ES-I3 (cell line): ENCODE results near the gene BAZ2A.

Experiments
- H3K36me3 ChIP-seq: 2 replicates; pipeline ENCODE4 v1.6.1; 2013; ENCODE audit warnings: mild to moderate bottlenecking, low read length, control low read depth, moderate library complexity; ENCODE audit not compliant: insufficient read depth
- H3K4me1 ChIP-seq: 2 replicates; pipeline ENCODE4 v1.6.1; 2013; ENCODE audit warnings: mild to moderate bottlenecking, control low read depth, low read length; ENCODE audit not compliant: insufficient read depth
- H3K9ac ChIP-seq: 2 replicates; pipeline ENCODE4 v1.6.1; 2013; ENCODE audit warnings: low read depth, mild to moderate bottlenecking, low read length, moderate library complexity
- H3K9me3 ChIP-seq: 2 replicates; pipeline ENCODE4 v1.6.1; 2013; ENCODE audit warnings: mild to moderate bottlenecking, low read length, moderate library complexity; ENCODE audit not compliant: control insufficient read depth, insufficient read depth

The BAZ2A gene

DNA sequence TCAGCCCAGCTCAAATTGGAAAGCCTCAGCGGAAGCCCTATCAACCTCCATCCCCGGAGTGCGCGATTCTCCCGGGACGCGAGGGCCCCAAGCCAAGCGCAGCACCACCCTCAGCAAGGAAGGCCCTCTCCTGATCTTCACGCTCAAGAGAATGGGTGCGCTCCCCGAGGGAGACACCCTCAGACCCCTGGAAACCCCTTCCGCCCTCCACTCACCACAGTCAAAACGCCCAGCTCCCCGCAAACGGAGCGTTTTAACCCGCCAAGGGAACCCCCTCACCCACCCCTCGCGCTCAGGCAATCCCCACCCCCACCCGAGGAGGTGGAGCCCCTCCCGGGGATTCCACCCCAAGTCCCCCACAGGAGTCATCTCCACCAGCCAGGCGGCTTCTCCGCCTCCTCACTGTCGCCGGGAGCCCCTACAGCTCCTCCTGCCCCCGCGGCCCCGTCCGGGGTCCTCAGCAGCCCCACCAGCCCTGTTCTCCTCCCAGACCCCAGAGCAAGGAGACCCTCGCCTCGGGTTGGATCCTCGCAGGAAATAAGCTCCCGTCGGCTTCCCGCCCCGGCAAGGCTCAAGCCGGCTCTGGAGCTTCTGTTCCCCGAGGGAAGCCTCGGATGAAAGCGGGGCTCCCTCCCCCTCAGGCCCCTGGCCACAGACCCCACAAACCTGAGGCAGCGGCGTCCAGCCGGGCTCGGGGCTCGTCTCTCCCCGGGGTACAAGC lies 507 bp downstream of the BAZ2A start:
- peak overlapping the region; percentile 81 for H3K9ac ChIP-seq
- no peaks in the 10 kb centered on the region for H3K9me3 ChIP-seq
- H3K36me3 ChIP-seq: no peaks in the 10 kb centered on the region
- peaks cover 28% of the 10 kb centered on the region for H3K4me1 ChIP-seq

DNA sequence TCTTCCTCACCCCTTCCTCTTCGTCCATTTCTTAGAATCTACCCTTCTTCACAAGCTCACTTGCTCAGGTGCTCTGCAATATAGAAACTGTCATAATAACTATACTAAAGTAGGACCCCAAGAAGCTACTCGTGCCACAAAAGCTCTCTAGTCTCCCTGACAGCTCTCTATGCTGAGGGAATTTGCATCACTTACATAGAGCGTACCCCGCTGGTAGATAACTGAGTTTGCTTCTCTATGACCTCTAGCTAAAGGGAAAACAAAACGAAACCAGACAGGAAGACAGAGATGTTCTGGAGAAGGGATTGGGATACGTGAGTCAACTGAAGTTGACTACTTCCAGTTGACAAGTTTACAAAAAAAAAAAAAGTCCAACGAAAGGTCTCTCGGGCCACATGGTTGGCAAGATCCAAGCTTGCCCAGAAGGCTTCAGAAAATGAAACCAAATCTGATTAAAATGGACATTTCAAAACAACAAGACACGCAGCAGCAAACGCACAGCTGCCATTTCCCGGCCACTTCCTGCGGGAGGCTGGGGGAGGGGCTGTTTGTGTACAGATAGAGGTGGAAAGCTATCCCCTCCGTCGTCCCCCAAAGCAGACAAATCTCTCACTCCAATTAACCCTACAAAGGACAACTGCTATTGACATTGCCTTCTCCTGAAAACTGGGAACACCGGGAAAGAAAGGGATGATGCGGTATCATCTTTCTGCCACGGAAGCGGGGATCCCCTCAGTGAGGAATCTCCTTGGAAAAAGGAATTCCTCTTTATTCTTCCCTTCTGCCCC lies 1.3 kb downstream of the BAZ2A start:
- Histone ChIP-seq H3K36me3 (no peaks in the 10 kb centered on the region), H3K4me1 (peaks cover 28% of the 10 kb centered on the region), H3K9me3 (no peaks in the 10 kb centered on the region), H3K9ac (peak overlapping the region; percentile 81; the same call in 1 of the 2 replicates)

DNA sequence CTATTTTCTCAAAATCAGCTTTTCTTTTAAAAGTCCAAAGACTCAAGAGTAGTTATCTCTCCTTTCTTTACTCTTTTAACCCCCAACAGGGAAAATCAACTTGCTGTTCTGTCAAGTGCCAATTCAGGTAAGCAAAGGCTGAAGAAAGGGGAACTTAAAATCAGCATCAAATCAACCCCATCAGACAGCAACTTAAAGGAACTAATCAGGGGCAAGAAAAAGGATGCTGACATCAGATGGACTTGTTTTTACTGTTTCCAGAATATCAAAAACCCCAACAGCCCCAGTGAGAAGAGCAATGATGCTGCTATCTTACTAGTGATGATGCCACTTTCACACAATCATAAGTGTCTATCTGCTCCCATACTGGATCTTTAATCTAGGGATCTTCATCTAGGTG lies 3.4 kb downstream of the BAZ2A start:
- Histone ChIP-seq H3K4me1 (peaks cover 11% of the 10 kb centered on the region), H3K9me3 (no peaks in the 10 kb centered on the region), H3K9ac (no peak overlapping the region), H3K36me3 (no peaks in the 10 kb centered on the region)

DNA sequence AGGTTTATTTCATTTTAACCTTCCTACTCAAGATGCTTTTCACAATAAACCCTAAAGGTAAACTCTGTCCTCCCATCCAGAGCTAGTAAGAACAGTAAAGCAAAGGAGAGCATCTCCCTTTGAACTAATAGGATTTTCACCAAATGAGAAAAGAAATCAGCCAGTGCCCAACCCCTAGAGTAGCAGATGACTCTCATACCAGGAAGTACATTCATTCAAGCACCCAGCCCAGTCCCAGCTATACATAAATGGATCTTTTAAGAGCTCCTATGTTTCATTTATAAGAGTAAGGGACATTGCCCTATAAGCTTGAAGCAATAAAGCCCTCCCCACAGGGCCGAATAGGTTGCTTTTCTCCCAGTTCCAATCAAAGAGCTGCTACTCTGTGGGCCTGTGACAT lies 7.6 kb downstream of the BAZ2A start:
- Histone ChIP-seq H3K36me3 (no peaks in the 10 kb centered on the region), H3K9ac (no peak overlapping the region), H3K9me3 (no peaks in the 10 kb centered on the region), H3K4me1 (no peaks in the 10 kb centered on the region)

DNA sequence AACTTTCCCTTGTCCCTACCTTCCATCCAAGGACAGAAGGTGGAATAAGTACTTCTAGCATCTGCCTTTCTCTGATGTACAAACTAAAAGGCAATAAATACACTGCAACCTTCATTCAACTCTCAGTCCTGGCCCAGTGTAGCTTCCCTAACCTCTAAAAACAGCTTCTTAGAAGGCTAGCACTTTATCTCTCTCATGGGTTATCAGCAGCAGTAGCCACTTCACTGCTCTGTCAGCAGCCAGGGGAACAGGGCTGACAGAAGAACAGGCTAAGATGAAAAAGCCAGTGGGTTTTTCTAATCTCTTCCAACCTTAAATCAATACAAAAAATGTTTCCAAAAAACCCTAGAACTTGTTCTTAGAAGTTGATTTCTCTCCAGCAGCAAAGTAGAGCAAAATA lies 13.2 kb downstream of the BAZ2A start:
- peaks cover 26% of the 10 kb centered on the region for H3K36me3 ChIP-seq
- H3K4me1 ChIP-seq: no peaks in the 10 kb centered on the region
- no peak overlapping the region for H3K9ac ChIP-seq
- no peaks in the 10 kb centered on the region for H3K9me3 ChIP-seq

DNA sequence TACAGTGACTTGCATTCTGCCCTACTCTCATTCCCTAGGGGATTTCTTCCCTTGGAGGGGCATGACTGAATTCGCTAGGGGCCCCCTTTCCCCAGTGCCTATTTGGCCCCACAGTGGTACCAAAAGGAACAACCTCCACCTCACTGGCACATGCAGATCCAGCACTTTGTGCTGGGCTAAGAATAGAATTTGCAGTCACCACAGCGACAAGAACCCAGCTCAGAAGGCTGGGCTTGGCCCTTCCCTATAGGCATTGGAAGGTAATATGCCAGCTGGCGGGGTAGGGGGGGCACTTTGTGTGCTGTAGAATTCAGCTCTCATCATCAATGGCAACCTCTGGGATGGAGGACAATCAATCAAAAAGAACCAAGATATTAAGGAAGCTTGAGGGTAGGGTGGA lies 13.9 kb downstream of the BAZ2A start:
- H3K36me3 ChIP-seq: peaks cover 29% of the 10 kb centered on the region
- no peaks in the 10 kb centered on the region for H3K9me3 ChIP-seq
- no peak overlapping the region for H3K9ac ChIP-seq
- no peaks in the 10 kb centered on the region for H3K4me1 ChIP-seq

DNA sequence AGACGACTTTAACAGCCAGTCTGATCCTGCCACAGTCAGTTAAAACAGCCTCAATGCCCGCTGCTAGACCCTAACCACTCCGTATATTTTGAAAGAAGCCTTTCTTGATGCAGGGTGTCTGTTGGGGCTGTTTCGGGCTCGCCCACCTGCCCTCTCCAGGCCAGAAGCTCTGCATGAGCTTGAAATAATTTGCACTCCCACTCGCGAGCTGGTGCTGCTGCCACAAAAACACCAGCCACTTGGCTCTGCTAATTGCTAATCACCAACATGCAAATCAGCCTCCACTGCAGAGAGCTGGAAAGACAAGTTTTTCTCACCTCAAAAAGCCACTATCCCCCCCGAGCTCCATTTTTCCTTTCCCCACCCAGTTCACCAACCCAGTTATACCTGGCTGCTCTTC lies 15.5 kb downstream of the BAZ2A start:
- H3K9me3 ChIP-seq: no peaks in the 10 kb centered on the region
- no peak overlapping the region for H3K9ac ChIP-seq
- peaks cover 42% of the 10 kb centered on the region for H3K36me3 ChIP-seq
- no peaks in the 10 kb centered on the region for H3K4me1 ChIP-seq

DNA sequence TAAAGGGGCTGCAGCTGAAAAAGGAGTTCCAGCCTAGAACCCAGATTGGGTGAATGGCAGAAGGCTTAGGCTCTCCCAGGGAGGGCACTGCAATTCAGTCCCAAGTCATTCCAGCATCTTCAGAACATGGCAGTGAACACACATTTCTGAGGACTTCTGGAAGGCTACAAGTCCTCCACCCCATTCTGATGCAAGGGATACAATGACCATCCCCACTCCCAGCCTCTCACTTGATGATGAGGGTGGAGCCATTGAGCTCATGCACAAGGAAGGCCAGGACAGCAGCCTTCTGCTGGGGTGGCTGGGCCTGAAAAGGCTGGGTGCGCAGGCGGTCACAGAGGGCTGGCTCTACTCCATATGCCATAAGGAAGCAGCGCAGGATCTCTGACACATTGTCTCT lies 25.8 kb downstream of the BAZ2A start:
- Histone ChIP-seq H3K4me1 (no peaks in the 10 kb centered on the region), H3K9me3 (no peaks in the 10 kb centered on the region), H3K9ac (no peak overlapping the region), H3K36me3 (peaks cover 40% of the 10 kb centered on the region)

DNA sequence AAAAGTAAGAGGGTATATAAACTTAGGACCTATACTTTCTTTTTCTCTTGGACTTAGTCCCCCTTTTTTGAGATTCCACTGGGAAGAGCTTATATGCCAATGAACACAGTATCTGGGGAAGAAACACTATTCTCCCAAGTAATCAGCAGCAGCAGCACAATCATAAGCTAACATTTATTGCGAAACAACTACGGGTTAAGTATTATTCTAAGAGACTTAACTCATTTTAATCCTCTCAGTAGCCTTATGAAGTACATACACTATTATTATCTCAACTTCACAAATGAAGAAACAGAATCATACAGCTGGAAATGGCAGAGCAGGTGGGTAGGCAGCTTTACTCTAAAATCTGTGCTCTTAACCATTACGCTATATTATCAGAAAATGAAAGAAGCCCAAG lies 27.9 kb downstream of the BAZ2A start:
- Histone ChIP-seq H3K36me3 (peaks cover 39% of the 10 kb centered on the region), H3K9ac (no peak overlapping the region), H3K9me3 (no peaks in the 10 kb centered on the region), H3K4me1 (peaks cover 2% of the 10 kb centered on the region)

DNA sequence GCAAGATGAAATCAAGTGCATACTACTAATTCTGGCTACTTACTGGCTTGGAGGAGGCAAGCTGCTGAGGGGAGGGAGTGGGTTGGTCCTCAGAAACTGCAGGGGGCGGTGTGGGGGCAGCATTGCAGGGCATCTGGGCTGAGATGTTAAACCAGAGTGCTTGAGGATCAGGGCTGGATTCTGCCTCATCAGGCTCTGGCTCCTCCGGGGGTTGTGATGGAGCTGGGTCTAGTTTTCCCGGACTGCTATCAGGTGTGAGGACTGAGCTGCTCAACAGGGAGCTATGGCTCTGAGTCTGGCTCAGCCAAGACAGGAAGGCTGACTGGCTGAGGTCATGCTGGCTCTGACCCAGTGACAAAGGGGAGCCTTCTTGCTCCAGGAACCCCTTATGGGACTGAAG lies 28.6 kb downstream of the BAZ2A start:
- H3K9ac ChIP-seq: no peak overlapping the region
- peaks cover 9% of the 10 kb centered on the region for H3K4me1 ChIP-seq
- peaks cover 39% of the 10 kb centered on the region for H3K36me3 ChIP-seq
- no peaks in the 10 kb centered on the region for H3K9me3 ChIP-seq

DNA sequence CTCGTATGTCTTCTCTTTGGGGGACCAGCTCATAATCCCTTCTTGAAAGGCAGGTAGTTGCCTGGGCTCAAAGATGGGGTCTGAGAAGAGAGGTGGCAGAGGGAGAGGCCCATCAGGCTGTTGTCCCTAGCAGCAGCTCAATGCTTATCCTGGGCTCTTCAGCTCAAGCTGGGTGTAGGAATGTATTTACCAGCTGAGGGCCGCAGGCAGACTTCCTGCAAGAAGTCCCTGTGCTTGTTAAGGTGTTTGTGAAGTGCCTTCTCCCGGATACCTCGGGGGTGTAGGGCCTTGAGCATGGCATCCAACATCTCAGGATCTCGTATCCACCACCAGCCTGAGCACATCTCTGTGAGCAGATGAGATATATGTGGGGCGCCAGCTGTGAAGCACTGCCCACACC lies 29.4 kb downstream of the BAZ2A start:
- Histone ChIP-seq H3K4me1 (peaks cover 10% of the 10 kb centered on the region), H3K9ac (no peak overlapping the region), H3K9me3 (no peaks in the 10 kb centered on the region), H3K36me3 (peaks cover 39% of the 10 kb centered on the region)

DNA sequence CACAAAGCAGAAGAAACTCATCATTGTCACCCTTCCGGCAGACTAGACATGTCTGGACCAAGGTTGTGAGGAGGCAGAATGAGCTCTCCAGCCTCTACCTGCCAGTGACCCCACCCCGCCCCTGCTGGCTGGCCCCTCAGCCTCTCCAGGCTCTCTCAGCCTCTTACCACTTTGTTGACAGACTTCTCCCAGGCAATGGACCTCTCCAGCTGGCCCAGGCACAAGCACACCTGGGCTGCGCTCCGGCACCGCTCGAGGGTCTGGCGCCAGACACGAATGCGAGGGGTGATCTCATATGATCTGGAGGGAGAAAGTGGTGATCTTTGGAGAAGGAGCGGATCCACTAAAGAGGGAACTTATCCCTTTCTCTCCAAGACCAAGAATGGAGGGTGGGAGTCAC lies 30.3 kb downstream of the BAZ2A start:
- no peak overlapping the region for H3K9ac ChIP-seq
- H3K36me3 ChIP-seq: peaks cover 39% of the 10 kb centered on the region
- peaks cover 10% of the 10 kb centered on the region for H3K4me1 ChIP-seq
- no peaks in the 10 kb centered on the region for H3K9me3 ChIP-seq

DNA sequence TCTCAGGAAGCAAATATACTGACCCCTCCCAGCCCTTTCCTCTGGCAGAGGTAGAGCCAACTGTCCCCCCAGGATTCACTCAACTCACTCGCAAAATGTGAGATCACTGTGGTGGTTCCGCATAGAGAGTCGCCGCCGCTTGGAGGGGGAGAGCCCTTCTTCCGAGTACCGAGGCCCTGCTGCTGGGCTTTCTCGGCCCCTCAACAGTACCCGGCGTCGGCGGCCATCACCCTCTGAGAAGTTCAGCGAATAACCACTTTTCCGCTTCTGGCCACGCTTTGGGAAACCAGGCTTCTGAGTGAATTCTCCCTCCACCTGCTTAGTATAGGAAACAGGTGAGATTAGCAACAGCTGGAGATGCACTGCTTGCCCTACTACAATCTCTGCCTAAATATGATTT lies 31.1 kb downstream of the BAZ2A start:
- Histone ChIP-seq H3K36me3 (peaks cover 33% of the 10 kb centered on the region), H3K4me1 (peaks cover 15% of the 10 kb centered on the region), H3K9me3 (no peaks in the 10 kb centered on the region), H3K9ac (no peak overlapping the region)

DNA sequence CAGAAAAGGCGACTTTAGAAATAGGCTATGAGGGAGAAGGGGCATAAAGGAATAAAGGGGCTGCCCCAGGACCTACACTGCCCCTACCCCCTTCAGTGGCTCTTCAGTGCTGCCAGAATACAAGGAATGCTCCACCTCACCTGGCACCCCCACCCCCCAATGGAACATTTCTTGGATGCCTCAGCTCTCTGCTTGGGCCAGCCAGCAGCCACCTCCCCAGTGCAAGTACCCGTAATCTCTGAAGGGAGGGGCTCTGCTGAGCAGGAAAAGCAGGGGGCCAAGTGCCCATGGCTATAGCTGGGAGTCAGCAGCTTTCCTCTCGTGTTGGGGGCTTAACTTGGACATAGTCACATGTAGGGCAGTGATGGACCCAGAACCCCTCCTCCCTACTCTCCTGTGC lies 33.3 kb downstream of the BAZ2A start:
- peaks cover 18% of the 10 kb centered on the region for H3K36me3 ChIP-seq
- H3K9ac ChIP-seq: no peak overlapping the region; the same call in 1 of the 2 replicates
- no peaks in the 10 kb centered on the region for H3K9me3 ChIP-seq
- peaks cover 18% of the 10 kb centered on the region for H3K4me1 ChIP-seq
